NCI-H1436 treated with DMSO at 0.1 percent for 48 hours (cell line): ENCODE results near the gene GTF2H4.
"Not testable (repeated sequence)": the region's sequence is repeated elsewhere in the genome, so short reads cannot be mapped to it uniquely, and the experiment has no call there.

ENCODE experiments used
- DNase-seq: peaks from one replicate; lab custom pipeline; 2025; lab: John Stamatoyannopoulos, UW

Gene GTF2H4

DNA sequence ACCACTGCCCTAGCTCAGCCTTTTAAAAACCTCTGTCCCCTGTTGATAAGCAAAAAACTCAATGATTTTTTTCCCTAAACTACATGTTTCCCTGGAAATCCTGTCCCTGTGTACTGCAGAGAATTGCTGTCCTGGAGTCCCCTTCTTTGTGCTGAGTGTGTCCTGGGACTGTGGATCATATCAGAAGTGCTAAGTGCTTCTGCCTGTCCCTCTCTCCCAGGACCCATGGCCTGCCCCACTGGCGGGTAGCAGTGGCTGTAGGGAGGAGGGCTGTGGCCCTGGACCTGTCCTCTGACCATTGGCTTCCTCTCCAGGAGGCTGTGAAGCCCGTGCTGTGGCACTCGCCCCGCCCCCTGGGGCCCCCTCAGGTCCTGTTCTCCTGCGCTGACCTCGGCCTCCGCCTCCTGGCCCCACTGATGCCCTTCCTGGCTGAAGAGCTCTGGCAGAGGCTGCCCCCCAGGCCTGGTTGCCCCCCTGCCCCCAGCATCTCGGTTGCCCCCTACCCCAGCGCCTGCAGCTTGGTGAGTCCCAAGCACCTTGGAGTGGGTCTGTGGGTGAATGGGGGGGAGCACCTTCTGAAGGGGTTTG, 16.1 kb downstream of the GTF2H4 start:
- DNase-seq, result not testable (repeated sequence)

DNA sequence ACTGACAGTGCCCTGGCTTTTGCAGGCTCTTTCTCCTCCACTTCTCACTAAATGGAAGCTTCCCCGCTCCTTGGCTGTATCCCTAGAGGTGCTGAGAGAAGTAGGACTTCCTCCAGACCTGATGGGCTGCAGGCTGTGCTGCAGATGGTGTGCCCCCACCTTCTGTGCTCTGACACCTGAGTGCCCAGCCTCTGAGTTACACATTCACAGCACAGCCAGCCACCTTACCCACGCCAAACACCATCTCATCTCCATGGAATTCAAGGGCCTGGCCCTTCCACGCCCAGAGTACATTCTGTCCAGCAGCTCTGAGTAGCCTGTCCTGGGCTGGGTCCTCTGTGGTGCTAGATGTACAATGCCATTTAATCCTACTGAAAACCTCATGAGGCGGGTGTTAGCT, 18.6 kb downstream of the GTF2H4 start:
- no peak for DNase-seq

DNA sequence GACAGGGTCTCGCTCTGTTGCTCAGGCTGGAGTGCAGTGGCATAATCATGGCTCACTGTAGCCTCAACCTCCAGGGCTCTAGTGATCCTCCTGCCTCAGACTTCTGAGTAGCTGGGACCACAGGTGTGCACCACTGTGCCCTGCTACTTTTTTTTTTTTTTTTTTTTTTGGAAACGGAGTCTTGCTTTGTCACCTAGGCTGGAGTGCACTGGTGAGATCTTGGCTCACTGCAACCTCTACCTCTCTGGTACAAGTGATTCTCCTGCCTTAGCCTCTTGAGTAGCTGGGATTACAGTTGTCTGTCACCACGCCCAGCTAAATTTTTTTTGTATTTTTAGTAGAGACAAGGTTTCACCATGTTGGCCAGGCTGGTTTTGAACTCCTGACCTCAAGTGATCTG, 19.1 kb downstream of the GTF2H4 start:
- not testable (repeated sequence) for DNase-seq

DNA sequence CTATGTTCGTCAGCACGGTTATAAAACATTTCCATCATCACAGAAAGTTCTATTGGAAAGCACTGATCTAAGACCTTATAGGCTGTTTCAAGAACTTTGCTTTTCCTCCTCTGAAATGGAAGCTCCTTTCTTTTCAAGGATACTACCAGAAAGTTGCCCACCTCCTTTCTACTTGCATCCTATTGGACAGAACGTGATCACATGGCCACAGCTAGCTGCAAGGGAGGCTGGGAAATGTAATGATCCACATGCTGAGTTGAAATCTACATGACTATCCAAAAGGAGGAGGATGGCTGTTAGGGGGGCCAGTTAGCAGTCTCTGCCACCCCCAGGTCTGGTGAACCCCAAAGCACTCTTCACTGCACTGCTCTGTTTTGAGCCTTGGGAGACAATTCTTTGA, 20.7 kb downstream of the GTF2H4 start:
- no peak for DNase-seq

DNA sequence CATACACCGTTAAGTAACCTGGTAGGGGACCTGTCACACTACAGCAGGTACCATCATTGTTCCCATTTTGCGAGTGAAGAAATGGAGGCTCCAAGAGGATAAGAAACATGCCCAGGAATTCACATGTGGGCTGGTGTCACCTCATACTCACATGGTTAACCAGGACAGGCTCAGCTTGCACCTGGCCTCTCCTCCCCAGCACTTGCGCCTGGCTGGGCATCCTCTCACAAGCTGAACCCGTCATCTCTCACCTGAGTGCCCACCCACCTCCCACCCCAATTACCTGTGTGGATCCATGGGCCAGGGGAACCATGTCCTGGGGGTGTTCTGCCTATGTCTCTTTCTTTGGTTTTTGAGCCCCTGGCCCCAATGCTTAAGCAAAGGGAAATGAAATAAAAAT, 22.5 kb downstream of the GTF2H4 start:
- DNase-seq, result no peak

DNA sequence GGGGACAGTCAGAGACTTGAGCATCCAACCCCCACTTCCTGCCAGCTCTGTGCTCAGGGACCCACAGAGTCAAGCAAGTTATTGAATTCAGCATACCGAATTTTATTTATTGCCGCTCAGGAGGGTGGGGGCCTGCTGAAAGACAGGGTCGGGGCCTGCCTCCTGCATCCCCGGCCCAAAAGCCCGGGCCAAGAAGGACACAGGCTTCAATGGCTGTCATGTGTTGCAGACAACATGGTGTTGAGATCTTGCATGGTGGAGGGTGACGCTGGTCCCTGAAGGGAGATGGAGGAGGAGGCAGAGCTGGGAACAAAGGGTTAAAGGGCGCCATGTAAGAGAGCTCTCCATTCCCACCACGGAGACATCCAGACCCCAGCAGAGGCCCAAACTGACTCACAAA, 23.3 kb downstream of the GTF2H4 start:
- no peak for DNase-seq

DNA sequence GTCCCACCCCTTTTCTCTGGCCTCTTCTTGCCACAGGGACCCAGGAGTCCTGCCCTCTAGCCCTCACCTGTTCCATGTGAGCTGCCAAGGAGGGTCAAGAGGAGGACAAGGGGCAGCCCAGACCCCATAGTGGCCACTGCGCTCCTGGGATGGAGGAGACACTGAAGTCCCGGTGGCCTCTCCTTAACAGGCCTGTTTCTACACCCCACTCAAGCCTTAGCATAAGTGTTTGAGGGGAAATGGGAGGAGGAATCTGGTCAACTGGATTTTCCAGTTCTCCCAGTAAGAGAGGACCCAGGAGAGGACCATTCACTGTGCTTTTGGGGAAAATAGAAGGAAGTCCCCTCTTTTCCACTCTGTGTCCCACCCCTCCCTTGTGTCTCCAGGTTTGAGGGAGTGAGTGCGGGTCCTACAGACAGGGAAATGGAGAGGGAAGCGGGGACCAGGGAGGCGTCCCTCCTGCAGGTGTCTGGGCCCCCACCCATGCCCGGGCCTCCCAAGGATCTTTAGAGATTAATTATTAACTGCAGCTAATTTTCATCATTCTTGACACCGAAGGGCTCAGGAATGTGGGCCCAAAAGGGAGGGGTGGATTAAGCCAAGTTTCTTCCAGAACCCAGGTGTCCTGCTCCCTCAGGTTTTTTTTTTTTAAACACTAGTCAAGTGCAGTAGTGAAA, 24.1 kb downstream of the GTF2H4 start, which contains the start of gene SFTA2:
SFTA2 (minus strand) TSS at position 202 of the 677 bp plus-strand sequence; CDS start at position 128, 74 bp downstream.
- no peak for DNase-seq

DNA sequence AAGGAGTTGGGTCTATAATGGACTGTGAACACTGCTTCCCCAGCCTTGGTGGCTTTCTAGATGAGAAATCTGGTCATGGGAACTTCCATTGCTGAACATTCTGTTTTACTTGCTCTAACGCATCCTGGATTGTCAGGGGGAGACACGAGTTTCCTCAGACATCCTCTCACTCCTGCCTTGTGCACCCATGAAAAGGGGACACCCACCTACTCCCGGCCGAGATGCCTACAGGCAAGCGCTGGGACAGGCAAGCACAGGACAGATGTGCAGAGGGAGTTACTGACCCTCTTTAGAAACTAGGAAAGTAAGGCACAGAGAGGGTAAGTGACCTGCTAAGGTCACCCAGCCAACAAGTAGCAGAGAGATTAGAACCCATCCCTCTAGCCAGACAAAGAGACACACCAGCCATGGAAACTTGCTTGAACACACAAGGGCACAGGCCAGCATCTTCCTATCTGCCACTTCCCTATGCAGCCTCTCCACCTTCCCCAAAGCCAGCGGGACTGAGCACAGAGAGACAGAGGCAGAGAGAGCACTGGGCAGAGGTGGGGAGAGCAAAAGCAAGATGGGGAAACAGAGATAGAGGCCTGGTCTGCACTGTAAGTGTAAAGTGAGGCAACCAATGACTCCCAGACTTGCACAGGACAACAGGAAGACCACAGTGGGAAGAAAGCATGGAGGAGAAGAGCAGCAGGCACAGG, 24.8 kb downstream of the GTF2H4 start:
- DNase-seq, result no peak

DNA sequence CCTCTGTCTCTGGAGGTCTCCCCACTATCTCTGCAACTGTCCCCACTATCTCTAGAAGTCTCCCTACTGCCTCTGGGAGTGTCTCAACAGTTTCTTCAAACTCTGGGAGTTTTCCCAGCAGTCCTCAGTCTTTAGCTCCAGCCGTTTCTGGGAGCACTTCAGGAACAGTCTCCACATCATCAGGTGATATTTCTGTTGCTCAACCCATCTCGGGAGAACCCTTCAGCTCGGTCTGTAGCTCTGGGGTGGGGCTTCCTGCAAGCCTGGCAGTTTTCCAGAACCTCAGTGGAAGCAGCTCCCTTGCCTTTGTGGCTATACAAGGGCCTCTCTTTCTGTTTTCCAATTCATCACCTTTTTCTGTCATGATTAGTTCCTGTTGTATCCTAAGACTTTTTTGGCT, 27.0 kb downstream of the GTF2H4 start:
- no peak for DNase-seq

DNA sequence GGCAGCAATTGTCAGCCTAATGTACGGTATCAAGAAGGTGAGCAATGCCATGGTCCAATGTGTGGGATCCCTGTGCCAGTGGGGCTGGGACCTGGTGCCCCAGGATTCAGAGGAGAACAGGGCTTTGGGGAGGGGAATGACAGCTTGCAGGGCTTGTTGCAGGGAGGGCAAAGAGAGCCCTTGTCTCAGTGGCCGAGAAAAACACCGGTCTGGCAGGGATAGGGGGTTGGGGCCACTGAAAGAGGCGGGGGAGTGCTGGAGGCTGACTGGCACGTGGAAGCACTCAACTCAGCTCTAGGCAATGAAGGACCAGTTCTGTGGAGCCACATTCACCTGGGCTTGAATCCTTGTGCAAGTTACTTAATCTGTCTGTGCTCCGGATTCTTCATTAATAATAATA, 29.3 kb downstream of the GTF2H4 start:
- no peak for DNase-seq

DNA sequence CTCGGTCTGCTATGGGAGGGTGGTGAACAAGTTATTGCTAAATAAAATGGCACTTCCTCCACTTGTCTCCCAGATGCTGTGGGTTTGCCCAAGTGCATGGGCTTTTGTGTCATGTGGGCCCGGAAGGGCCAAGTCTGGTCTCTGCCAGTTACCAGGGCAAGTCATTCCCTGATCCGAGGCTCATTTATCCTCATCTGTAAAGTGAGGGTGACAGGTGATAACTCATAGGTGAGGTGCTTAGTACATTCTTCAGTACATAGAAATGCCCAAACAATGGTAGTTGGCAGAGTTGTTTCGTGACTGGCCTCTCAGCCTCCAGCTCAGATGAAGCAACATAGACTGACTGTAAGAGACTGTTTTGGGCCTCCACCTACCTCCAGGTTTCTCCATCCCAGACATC, 30.7 kb downstream of the GTF2H4 start:
- no peak for DNase-seq

DNA sequence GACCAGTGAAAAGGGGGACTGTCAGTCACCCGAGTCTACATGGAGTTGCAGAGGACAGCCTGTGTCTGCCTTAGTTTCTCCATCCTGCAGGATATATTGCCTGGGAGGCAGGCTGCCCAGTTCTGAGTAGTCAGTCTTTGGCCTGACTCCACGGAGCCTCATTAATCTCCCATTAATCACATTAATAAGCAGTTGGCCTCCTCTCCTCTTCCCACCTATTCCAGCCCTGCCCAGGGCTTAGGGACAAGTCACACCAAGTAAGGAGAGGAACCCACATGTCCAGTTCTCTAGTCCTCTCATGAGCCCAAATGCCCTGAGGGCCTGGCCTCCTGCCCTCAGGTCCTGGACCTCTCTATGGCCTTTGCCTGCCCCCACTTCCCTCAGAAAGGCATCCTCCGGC, 31.5 kb downstream of the GTF2H4 start:
- no peak for DNase-seq

DNA sequence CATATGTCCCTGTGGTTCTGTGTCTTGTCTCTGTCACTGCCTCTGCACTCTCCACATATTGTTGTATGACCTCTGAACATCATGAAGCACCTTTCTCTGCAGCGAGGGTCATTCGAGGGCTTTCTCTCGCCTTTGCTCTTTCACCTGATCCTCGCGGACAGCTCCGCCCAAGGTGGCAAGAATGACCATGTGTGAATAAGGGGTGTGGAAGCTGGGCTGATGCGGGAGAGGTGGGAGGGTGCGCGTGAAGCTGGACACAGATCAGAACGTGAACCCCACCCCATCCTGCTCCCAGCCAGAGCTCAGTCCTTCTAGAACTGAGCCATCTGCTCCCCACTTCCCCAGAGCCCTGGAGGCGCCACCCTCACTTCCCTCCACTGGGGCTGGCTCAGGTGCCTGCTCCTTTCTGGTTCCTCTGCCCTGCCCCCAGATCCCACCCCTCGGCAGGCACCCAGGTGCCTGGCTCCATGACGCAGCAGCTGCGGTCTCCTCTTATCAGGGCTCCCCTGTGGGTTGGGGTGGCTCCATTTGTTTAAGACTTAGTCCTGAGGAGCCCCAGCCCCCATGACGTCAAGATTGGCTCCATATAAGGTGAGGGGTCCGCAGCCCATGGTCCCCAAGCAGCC, 32.5 kb downstream of the GTF2H4 start, which contains the start of gene MUCL3:
MUCL3 (plus strand) TSS at position 613 of the 626 bp plus-strand sequence. CDS start 27 bp downstream, outside the sequence.
- no peak for DNase-seq

DNA sequence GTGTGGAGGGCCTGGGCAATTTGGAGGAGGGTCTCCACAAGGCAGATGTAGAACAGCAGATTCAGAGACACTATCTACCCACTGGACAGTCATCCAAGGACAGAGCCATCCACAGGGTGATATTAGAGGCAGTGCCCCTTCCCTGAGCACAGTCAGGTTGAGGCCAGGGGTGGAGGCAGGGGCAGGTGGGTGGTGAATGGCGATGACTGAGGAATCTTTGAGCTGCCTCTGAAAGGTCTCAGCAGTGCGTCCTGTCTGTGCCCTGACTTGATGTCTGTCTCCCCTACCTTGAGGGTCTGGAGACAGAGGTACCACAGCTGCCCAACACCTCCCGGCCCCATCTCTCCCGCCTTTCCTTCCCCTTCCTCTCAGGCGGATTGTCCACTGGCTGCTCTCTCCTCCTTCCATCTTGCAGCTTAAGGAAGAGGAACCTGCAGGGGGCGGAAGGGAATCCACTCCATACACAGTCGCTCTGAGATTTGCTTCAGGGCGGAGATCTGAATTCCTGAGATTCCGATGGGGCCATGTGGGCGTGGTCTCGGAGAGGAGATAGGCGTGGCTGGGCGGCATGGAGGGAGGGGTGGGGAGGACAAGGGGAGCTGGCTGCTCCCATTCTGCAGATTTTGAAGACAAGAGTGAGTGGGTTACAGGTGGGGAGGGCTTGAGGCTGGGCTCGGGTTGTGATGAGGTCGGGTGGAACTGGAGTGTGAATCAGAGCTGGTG, 34.5 kb downstream of the GTF2H4 start:
- DNase-seq, result no peak

DNA sequence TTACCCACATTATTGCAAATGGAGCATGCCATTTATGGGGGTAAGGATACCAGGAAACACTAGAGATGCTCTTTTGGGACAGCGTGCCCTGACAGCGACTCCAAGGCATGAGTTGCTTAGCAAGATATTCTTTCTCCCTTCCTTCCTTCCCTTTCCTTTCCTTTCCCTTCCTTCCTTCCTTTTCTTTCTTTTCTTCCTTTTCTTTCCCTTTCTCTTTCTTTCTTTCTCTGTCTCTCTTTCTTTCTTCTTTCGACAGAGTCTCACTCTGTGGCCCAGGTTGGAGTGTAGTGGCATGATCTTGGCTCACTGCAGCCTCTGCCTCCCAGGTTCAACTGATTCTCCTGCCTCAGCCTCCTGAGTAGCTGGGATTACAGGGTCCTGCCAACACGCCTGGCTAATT, 36.0 kb downstream of the GTF2H4 start:
- no peak for DNase-seq

DNA sequence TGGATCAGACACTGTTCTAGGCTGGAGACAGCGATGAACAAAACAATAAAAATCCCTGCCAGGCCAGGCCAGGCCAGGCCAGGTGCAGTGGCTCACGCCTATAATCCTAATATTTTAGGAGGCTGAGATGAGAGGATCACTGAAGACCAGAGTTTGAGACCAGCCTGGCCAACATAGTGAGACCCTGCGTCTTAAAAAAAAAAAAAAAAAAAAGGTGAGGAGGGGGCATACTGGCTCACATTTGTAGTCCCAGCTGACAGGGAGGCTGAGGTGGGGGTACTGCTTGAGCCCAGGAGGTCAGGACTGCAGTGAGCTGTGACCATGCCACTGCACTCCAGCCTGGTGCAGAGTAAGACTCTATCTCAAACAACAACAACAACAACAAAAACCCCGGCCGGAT, 37.3 kb downstream of the GTF2H4 start:
- no peak for DNase-seq

DNA sequence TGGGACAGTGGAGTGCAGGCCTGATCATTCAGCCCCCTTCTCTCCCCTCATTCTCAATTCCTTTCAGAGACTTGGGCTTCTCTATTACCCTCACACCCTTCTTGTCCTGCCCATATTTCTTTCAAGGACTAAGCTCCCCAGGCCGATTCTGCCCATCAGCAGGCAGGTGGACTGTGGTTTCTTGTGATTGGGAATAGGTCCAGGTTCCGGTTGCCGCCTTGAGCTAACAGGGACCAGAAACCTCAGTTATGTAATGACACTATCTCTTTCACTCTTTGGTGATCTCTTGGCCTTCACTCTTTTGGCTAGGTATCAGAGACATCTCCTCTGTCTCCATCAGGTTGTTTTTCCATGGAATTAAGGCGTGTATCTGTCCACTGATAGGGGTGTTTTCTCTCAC, 39.2 kb downstream of the GTF2H4 start:
- no peak for DNase-seq

DNA sequence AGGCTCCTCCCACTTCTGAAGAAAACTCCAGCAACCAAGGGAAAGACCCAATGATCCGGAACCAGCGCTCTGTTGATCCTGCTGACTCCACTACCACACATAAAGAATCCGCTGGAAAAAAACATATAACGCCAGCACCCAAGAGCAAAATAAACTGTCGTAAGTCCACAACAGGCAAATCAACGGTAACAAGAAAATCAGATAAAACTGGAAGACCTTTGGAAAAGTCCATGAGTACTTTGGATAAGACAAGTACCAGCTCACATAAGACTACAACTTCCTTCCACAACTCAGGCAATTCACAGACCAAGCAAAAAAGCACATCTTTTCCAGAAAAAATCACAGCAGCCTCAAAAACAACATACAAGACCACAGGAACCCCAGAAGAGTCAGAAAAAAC, 40.8 kb downstream of the GTF2H4 start:
- DNase-seq, result no peak

DNA sequence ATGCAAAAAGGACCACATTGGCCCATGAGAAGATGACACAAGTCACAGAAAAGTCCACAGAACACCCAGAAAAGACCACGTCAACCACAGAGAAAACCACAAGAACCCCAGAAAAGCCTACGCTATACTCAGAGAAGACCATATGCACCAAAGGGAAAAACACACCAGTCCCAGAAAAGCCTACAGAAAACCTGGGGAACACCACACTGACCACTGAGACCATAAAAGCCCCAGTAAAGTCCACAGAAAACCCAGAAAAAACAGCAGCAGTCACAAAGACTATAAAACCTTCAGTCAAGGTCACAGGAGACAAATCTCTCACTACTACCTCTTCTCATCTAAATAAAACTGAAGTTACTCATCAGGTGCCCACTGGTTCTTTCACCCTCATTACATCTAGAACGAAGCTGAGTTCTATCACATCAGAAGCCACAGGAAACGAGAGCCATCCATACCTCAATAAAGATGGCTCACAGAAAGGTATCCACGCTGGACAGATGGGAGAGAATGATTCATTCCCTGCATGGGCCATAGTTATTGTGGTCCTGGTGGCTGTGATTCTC, 44.0 kb downstream of the GTF2H4 start:
- no peak for DNase-seq

DNA sequence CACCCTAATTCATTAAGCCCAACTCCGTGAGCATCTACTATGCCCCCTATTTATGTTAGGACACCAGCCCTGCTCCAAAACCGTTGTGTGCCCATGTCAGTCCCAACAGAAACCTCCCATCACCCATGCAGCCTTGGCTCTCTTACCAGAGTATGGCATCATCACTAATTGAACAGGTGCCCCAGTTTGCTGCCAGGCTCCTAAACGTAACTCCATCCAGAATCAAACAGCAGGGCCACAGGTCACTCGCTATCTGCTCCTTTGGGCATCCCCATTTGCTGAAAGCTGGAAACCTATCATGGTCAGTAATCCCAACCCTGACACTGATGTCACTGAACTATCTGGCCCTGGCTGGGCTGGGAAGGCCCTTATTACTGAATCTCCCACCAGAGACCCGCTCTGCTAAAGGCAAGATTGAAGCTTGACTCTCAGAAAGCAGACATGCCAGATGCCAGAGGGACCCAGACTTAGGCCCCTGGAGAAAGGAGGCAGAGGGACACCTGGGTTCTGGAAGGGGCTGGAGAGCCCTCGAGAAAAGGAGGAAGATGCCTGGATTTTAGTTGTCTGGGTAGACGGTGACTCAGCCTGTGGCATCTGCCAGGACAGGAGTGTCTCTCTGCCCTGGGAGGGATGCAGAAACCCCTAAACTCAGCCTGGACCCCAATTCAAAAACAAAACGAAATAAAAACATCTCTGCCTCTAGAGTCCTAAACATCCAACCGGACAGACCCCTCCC, 46.8 kb downstream of the GTF2H4 start:
- no peak for DNase-seq
